ENCODE measurements around the gene JAM3.

JAM3 gene

GRCh38 chr11:134150195-134150903, 81.5 kb downstream of the JAM3 start:
- Histone ChIP-seq H3K4me3 (replicated peaks; ENCODE audit: insufficient read depth, low read length) (no peak overlapping the region), H3K27me3 (ENCODE audit: insufficient read depth, poor library complexity, severe bottlenecking) (no peaks in the 10 kb centered on the region), H3K27ac (replicated peaks) (no peak overlapping the region)
- no peak for DNase-seq (ENCODE audit: low read depth in 1 of 2, low spot score in 1 of 2)
- no peak for TF ChIP-seq CTCF (IDR thresholded peaks at IDR 0.05; ENCODE audit: insufficient read depth, low read length)
- TF ChIP-seq POLR2AphosphoS5 (IDR thresholded peaks at IDR 0.05; ENCODE audit: low read depth) = no peak
- no peak for TF ChIP-seq REST (IDR thresholded peaks at IDR 0.05; ENCODE audit: insufficient replicate concordance, low read depth)
- no peak for TF ChIP-seq GABPA (IDR thresholded peaks at IDR 0.05; ENCODE audit: low read depth)
- TF ChIP-seq SPI1 (IDR thresholded peaks at IDR 0.05; ENCODE audit: borderline replicate concordance, low read depth) = no peak

- TF ChIP-seq REST (IDR thresholded peaks at IDR 0.05; ENCODE audit: insufficient replicate concordance, low read depth) = no peak
- no peak for TF ChIP-seq CTCF (IDR thresholded peaks at IDR 0.05; ENCODE audit: insufficient read depth, low read length)
- no peak for TF ChIP-seq GABPA (IDR thresholded peaks at IDR 0.05; ENCODE audit: low read depth)
- TF ChIP-seq SPI1 (IDR thresholded peaks at IDR 0.05; ENCODE audit: borderline replicate concordance, low read depth) = no peak
- TF ChIP-seq POLR2AphosphoS5 (IDR thresholded peaks at IDR 0.05; ENCODE audit: low read depth) = no peak
- Histone ChIP-seq H3K27me3 (ENCODE audit: insufficient read depth, poor library complexity, severe bottlenecking) (no peaks in the 10 kb centered on the region), H3K4me3 (replicated peaks; ENCODE audit: insufficient read depth, low read length) (no peak overlapping the region), H3K27ac (replicated peaks) (no peak overlapping the region)
- no peak for DNase-seq (ENCODE audit: low read depth in 1 of 2, low spot score in 1 of 2)
Observed at GRCh38 chr11:134151083-134151747, 82.3 kb downstream of the JAM3 start.

GRCh38 chr11:134152696-134153095, 83.8 kb downstream of the JAM3 start:
- Histone ChIP-seq H3K27ac (replicated peaks) (no peak overlapping the region), H3K4me3 (replicated peaks; ENCODE audit: insufficient read depth, low read length) (no peak overlapping the region), H3K27me3 (ENCODE audit: insufficient read depth, poor library complexity, severe bottlenecking) (no peaks in the 10 kb centered on the region)
- TF ChIP-seq SPI1 (IDR thresholded peaks at IDR 0.05; ENCODE audit: borderline replicate concordance, low read depth) (no peak), REST (IDR thresholded peaks at IDR 0.05; ENCODE audit: insufficient replicate concordance, low read depth) (no peak), CTCF (IDR thresholded peaks at IDR 0.05; ENCODE audit: insufficient read depth, low read length) (no peak), GABPA (IDR thresholded peaks at IDR 0.05; ENCODE audit: low read depth) (no peak), POLR2AphosphoS5 (IDR thresholded peaks at IDR 0.05; ENCODE audit: low read depth) (no peak)
- no peak for DNase-seq (ENCODE audit: low read depth in 1 of 2, low spot score in 1 of 2)
